ENCODE data around the gene RBBP8.

Gene RBBP8

GRCh38 chr18:22924589-22924988 lies 8.5 kb upstream of the RBBP8 start:
- Histone ChIP-seq H3K27ac (no peak overlapping the region), H3K27me3 (no peaks in the 10 kb centered on the region), H3K4me3 (ENCODE audit: low read depth in 1 of 2, low read length in 1 of 2) (no peak overlapping the region), H3K9me3 (no peaks in the 10 kb centered on the region), H3K4me1 (ENCODE audit: control insufficient read depth in 1 of 2, insufficient read depth in 1 of 2, low read depth in 1 of 2, low read length in 1 of 2) (no peaks in the 10 kb centered on the region), H3K36me3 (no peaks in the 10 kb centered on the region)
- no peak for TF ChIP-seq CTCF (IDR thresholded peaks at IDR 0.05)

- H3K4me3 ChIP-seq (ENCODE audit: low read depth in 1 of 2, low read length in 1 of 2), result no peak overlapping the region
- no peaks in the 10 kb centered on the region for H3K27me3 ChIP-seq
- no peak for TF ChIP-seq CTCF (IDR thresholded peaks at IDR 0.05)
- no peaks in the 10 kb centered on the region for H3K9me3 ChIP-seq
- H3K36me3 ChIP-seq, result no peaks in the 10 kb centered on the region
- H3K4me1 ChIP-seq (ENCODE audit: control insufficient read depth in 1 of 2, insufficient read depth in 1 of 2, low read depth in 1 of 2, low read length in 1 of 2), result no peaks in the 10 kb centered on the region
- H3K27ac ChIP-seq, result no peak overlapping the region
Measured at GRCh38 chr18:22926454-22926853, 6.7 kb upstream of the RBBP8 start.

- H3K27ac ChIP-seq, result no peak overlapping the region
- H3K4me3 ChIP-seq (ENCODE audit: low read depth in 1 of 2, low read length in 1 of 2), result no peak overlapping the region
- no peaks in the 10 kb centered on the region for H3K27me3 ChIP-seq
- H3K36me3 ChIP-seq, result no peaks in the 10 kb centered on the region
- no peaks in the 10 kb centered on the region for H3K9me3 ChIP-seq
- H3K4me1 ChIP-seq (ENCODE audit: control insufficient read depth in 1 of 2, insufficient read depth in 1 of 2, low read depth in 1 of 2, low read length in 1 of 2), result peaks cover 9 to 10% of the 10 kb centered on the region in 2 experiments
- TF ChIP-seq CTCF (IDR thresholded peaks at IDR 0.05), result no peak
Measured at GRCh38 chr18:22928339-22928738, 4.8 kb upstream of the RBBP8 start.

- H3K27ac ChIP-seq, result no peak overlapping the region
- H3K9me3 ChIP-seq, result no peaks in the 10 kb centered on the region
Measured at GRCh38 chr18:22930089-22930713, 2.9 kb upstream of the RBBP8 start.

GRCh38 chr18:22932885-22933205 lies 283 bp upstream of the RBBP8 start:
- Histone ChIP-seq H3K27ac (peak overlapping the region; percentile 91), H3K27me3 (no peaks in the 10 kb centered on the region), H3K36me3 (no peaks in the 10 kb centered on the region), H3K9me3 (no peaks in the 10 kb centered on the region), H3K4me3 (ENCODE audit: low read depth in 1 of 2, low read length in 1 of 2) (peak overlapping the region; percentile 84 to 96), H3K4me1 (ENCODE audit: control insufficient read depth in 1 of 2, insufficient read depth in 1 of 2, low read depth in 1 of 2, low read length in 1 of 2) (peaks cover 15 to 17% of the 10 kb centered on the region in 2 experiments)
- no peak for TF ChIP-seq CTCF (IDR thresholded peaks at IDR 0.05)

More at GRCh38 chr18:22930089-22930713, 2.9 kb upstream of the RBBP8 start:
- peak; percentile 56 for TF ChIP-seq CTCF (IDR thresholded peaks at IDR 0.05)
- Histone ChIP-seq H3K27me3 (no peaks in the 10 kb centered on the region), H3K36me3 (no peaks in the 10 kb centered on the region), H3K4me1 (ENCODE audit: control insufficient read depth in 1 of 2, insufficient read depth in 1 of 2, low read depth in 1 of 2, low read length in 1 of 2) (peaks cover 15 to 17% of the 10 kb centered on the region in 2 experiments), H3K4me3 (ENCODE audit: low read depth in 1 of 2, low read length in 1 of 2) (no peak overlapping the region)

All from neutrophil (primary cell).